ENCODE results near the gene NSMCE4A.
"Not testable (repeated sequence)": the region's sequence is repeated elsewhere in the genome, so short reads cannot be mapped to it uniquely, and the experiment has no call there.

Gene NSMCE4A

GRCh38 chr10:122001698-122002097, 26.7 kb upstream of the NSMCE4A start:
- H3K4me1 ChIP-seq = no peaks in the 10 kb centered on the region
- H3K9ac ChIP-seq = no peak overlapping the region
- H3K4me3 ChIP-seq (ENCODE audit: low read depth, low read length) = no peak overlapping the region
- TF ChIP-seq CTCF (IDR thresholded peaks at IDR 0.05) = no peak
- H3K27ac ChIP-seq = no peak overlapping the region
- no peaks in the 10 kb centered on the region for H3K79me2 ChIP-seq
- H3K36me3 ChIP-seq (ENCODE audit: control insufficient read depth, insufficient read depth, low read length) = no peaks in the 10 kb centered on the region
- H3K27me3 ChIP-seq (ENCODE audit: control insufficient read depth, insufficient read depth, low read length) = no peaks in the 10 kb centered on the region
- no peaks in the 10 kb centered on the region for H3K9me3 ChIP-seq (ENCODE audit: control insufficient read depth, low read length)
- H2AFZ ChIP-seq = no peak overlapping the region
- no peak overlapping the region for H3K4me2 ChIP-seq (ENCODE audit: low read length)

- no peak overlapping the region for H2AFZ ChIP-seq
- H3K79me2 ChIP-seq = no peaks in the 10 kb centered on the region
- no peak overlapping the region for H3K4me3 ChIP-seq (ENCODE audit: low read depth, low read length)
- H3K4me1 ChIP-seq = peaks cover 6% of the 10 kb centered on the region
- H3K4me2 ChIP-seq (ENCODE audit: low read length) = no peak overlapping the region
- no peak for TF ChIP-seq CTCF (IDR thresholded peaks at IDR 0.05)
- H3K27ac ChIP-seq = no peak overlapping the region
- no peak overlapping the region for H3K9ac ChIP-seq
- no peaks in the 10 kb centered on the region for H3K9me3 ChIP-seq (ENCODE audit: control insufficient read depth, low read length)
- no peaks in the 10 kb centered on the region for H3K36me3 ChIP-seq (ENCODE audit: control insufficient read depth, insufficient read depth, low read length)
- H3K27me3 ChIP-seq (ENCODE audit: control insufficient read depth, insufficient read depth, low read length) = no peaks in the 10 kb centered on the region
These were observed 24.3 kb upstream of the NSMCE4A start for GRCh38 chr10:121999301-121999700.

GRCh38 chr10:121998462-121998861, 23.4 kb upstream of the NSMCE4A start:
- no peak overlapping the region for H3K9ac ChIP-seq
- H3K4me1 ChIP-seq = peaks cover 12% of the 10 kb centered on the region
- no peak for TF ChIP-seq CTCF (IDR thresholded peaks at IDR 0.05)
- no peak overlapping the region for H3K4me3 ChIP-seq (ENCODE audit: low read depth, low read length)
- no peaks in the 10 kb centered on the region for H3K27me3 ChIP-seq (ENCODE audit: control insufficient read depth, insufficient read depth, low read length)
- H3K4me2 ChIP-seq (ENCODE audit: low read length) = no peak overlapping the region
- no peaks in the 10 kb centered on the region for H3K9me3 ChIP-seq (ENCODE audit: control insufficient read depth, low read length)
- no peak overlapping the region for H3K27ac ChIP-seq
- H2AFZ ChIP-seq = no peak overlapping the region
- H3K79me2 ChIP-seq = no peaks in the 10 kb centered on the region
- no peaks in the 10 kb centered on the region for H3K36me3 ChIP-seq (ENCODE audit: control insufficient read depth, insufficient read depth, low read length)

GRCh38 chr10:121994429-121994941, 19.5 kb upstream of the NSMCE4A start:
- Histone ChIP-seq H3K9ac (no peak overlapping the region), H3K4me3 (ENCODE audit: low read depth, low read length) (no peak overlapping the region)

GRCh38 chr10:121991727-121992126, 16.7 kb upstream of the NSMCE4A start:
- not testable (repeated sequence) for H3K79me2 ChIP-seq; H2AFZ ChIP-seq; H3K4me2 ChIP-seq (ENCODE audit: low read length); H3K27me3 ChIP-seq (ENCODE audit: control insufficient read depth, insufficient read depth, low read length); H3K4me3 ChIP-seq (ENCODE audit: low read depth, low read length); H3K9ac ChIP-seq; H3K9me3 ChIP-seq (ENCODE audit: control insufficient read depth, low read length); H3K36me3 ChIP-seq (ENCODE audit: control insufficient read depth, insufficient read depth, low read length); H3K27ac ChIP-seq
- H3K4me1 ChIP-seq = peaks cover 12% of the 10 kb centered on the region

More at GRCh38 chr10:121994429-121994941, 19.5 kb upstream of the NSMCE4A start:
- Histone ChIP-seq H2AFZ (peak overlapping the region; percentile 75), H3K4me1 (peaks cover 12% of the 10 kb centered on the region), H3K27ac (no peak overlapping the region), H3K27me3 (ENCODE audit: control insufficient read depth, insufficient read depth, low read length) (no peaks in the 10 kb centered on the region), H3K4me2 (ENCODE audit: low read length) (no peak overlapping the region), H3K36me3 (ENCODE audit: control insufficient read depth, insufficient read depth, low read length) (no peaks in the 10 kb centered on the region), H3K79me2 (no peaks in the 10 kb centered on the region), H3K9me3 (ENCODE audit: control insufficient read depth, low read length) (no peaks in the 10 kb centered on the region)
- no peak for TF ChIP-seq CTCF (IDR thresholded peaks at IDR 0.05)

All from parathyroid adenoma (tissue), 2 donors.